Subcutaneous adipose tissue (tissue), 4 donors: ENCODE measurements around the gene LCE5A. TPM values are rescaled to one million over a fixed set of nuclear protein-coding genes. Genes with fewer than 3 reads are reported as not detected.

Experiments used
- CTCF ChIP-seq: fragments of 450-650 bp; IDR thresholded peaks from one replicate; pipeline ENCODE4 v1.5.1; 2016; ENCODE audit warnings: low read depth, mild to moderate bottlenecking, control low read depth, antibody characterized with exemption, moderate library complexity
- total RNA-seq, 4 donors: library from RNA; depleted of rRNA; stranded (reverse); fragments of >200 nt; gene quantifications; one replicate each; pipeline ENCODE4 v1.1.0, GENCODE V29; 2016

LCE5A gene
- total RNA-seq, 4 donors from 2014 or later: not detected

- no peak for TF ChIP-seq CTCF
Observed at GRCh38 chr1:152506899-152507498, 3.6 kb upstream of the LCE5A start.

- no peak for TF ChIP-seq CTCF
Observed at GRCh38 chr1:152511596-152511995, 993 bp downstream of the LCE5A start.

- TF ChIP-seq CTCF: no peak
Observed at GRCh38 chr1:152513081-152513480, 2.5 kb downstream of the LCE5A start.

- TF ChIP-seq CTCF: no peak
Observed at GRCh38 chr1:152514715-152515433, 4.3 kb downstream of the LCE5A start.

GRCh38 chr1:152515434-152515783 is 4.8 kb downstream of the LCE5A start:
- TF ChIP-seq CTCF: no peak

GRCh38 chr1:152516082-152516481 is 5.5 kb downstream of the LCE5A start:
- TF ChIP-seq CTCF: no peak

GRCh38 chr1:152517237-152517811 is 6.7 kb downstream of the LCE5A start:
- TF ChIP-seq CTCF: no peak
